BJ (cell line): ENCODE results near the gene TNFRSF6B. TPM values are rescaled to one million over a fixed set of nuclear protein-coding genes. Genes with fewer than 3 reads are reported as not detected.

Experiments
- CTCF ChIA-PET: fragments of 350-600 bp; formaldehyde crosslinking; extraction: SDS; loops from one replicate; lab custom pipeline; 2021; ENCODE audit warnings: antibody characterized with exemption, inconsistent platforms; lab: Yijun Ruan, JAX
- POLR2A ChIA-PET: fragments of 300-600 bp; sonication (Branson Sonifier 250); formaldehyde crosslinking; extraction: SDS; loops from one replicate; lab custom pipeline; 2021; ENCODE audit warnings: antibody characterized with exemption; lab: Charles Lee
- DNase-seq: peaks from one replicate; pipeline ENCODE4 v3.0.0-alpha.2; 2011; ENCODE audit warnings: low read depth
- H3K27me3 ChIP-seq: 2 replicates; pipeline ENCODE4 v1.6.0; 2011; ENCODE audit warnings: low read length; ENCODE audit not compliant: control insufficient read depth, insufficient read depth
- H3K36me3 ChIP-seq: 2 replicates; pipeline ENCODE4 v1.5.1; 2011; ENCODE audit warnings: low read length; ENCODE audit not compliant: control insufficient read depth, insufficient read depth
- H3K4me3 ChIP-seq: 2 replicates; pipeline ENCODE4 v1.5.1; 2011; ENCODE audit warnings: low read depth, mild to moderate bottlenecking, control low read depth, low read length
- CTCF ChIP-seq: IDR thresholded peaks from 2 replicates; pipeline ENCODE4 v1.5.1; 2011; ENCODE audit warnings: low read depth, mild to moderate bottlenecking, control low read depth, inconsistent platforms, low read length, moderate library complexity; ENCODE audit not compliant: insufficient read depth
- polyA plus RNA-seq: library from polyadenylated mRNA; depleted of rRNA; stranded (reverse); fragments of >200 nt; gene quantifications from 2 replicates; pipeline ENCODE4 v1.2.3, GENCODE V29; 2011

The TNFRSF6B gene
- polyA plus RNA-seq, 1 experiment = 3.2 TPM

DNA sequence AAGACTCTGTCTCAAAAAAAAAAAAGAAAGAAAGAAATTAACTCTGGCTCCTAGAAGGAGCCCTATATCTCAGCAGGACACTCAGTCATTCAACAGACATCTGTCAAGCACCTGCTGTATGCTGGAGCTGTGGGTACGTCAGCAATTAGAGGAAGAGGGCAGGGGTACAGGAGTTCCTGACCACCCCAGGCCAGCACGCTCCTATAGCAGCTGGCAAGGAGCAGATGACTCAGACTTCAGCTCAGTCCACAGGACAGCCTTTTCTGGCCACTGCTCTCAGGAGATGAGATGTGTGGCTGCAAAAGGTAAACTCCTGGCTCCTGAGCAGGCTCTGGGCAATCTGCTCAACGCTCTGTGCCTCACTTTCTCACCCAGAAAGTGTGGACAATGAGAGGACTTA is 40.0 kb upstream of the TNFRSF6B start:
- TF ChIP-seq CTCF = no peak
- H3K4me3 ChIP-seq = no peak overlapping the region
- H3K27me3 ChIP-seq = peaks cover 5% of the 10 kb centered on the region; the same call in 1 of the 2 replicates
- no peak for DNase-seq
- ChIA-PET POLR2A (no interaction called here), CTCF (no interaction called here)
- H3K36me3 ChIP-seq = 0 out of 2 replicates have a peak, but pooled peaks cover 6% of the 10 kb centered on the region

DNA sequence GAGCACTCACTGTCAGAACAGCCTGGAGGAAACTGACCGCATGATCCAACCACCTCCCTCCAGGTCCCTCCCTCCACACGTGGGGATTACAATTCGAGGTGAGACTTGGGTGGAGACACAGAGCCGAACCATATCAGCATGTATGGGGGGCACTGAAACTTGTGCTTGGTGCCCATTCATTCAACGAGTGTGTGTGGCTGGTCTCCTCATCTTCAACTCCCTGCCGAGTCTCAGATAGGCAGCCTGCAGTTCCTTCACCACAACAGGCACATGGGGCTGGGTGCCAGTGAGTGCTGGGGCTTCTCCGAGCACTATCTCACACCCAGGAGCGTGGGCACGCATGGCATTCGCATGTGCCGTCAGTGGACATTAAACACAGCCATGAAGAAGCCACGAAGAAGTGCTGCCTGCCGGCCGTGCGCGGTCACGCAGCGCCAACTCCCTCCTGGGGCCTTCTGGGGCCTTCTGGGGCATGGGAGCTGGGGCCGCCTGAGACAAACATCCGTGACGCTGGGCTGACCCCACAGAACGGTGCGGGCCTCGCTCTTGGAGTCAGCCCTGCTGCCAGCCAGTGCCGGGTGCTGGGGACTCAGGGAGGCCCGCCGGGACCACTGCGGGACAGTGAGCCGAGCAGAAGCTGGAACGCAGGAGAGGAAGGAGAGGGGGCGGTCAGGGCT is 39.1 kb upstream of the TNFRSF6B start:
- Histone ChIP-seq H3K4me3 (peak overlapping the region; percentile 85), H3K27me3 (no peaks in the 10 kb centered on the region), H3K36me3 (peaks cover 13% of the 10 kb centered on the region)
- DNase-seq = no peak
- ChIA-PET POLR2A (no interaction called here), CTCF (interaction anchor here (1.0 to 1.5 kb wide), 3 partner anchors 9 to 119 kb away, joined by 3 to 6 read pairs (median 5); partner anchors contain the start of gene PTK6)
- no peak for TF ChIP-seq CTCF

DNA sequence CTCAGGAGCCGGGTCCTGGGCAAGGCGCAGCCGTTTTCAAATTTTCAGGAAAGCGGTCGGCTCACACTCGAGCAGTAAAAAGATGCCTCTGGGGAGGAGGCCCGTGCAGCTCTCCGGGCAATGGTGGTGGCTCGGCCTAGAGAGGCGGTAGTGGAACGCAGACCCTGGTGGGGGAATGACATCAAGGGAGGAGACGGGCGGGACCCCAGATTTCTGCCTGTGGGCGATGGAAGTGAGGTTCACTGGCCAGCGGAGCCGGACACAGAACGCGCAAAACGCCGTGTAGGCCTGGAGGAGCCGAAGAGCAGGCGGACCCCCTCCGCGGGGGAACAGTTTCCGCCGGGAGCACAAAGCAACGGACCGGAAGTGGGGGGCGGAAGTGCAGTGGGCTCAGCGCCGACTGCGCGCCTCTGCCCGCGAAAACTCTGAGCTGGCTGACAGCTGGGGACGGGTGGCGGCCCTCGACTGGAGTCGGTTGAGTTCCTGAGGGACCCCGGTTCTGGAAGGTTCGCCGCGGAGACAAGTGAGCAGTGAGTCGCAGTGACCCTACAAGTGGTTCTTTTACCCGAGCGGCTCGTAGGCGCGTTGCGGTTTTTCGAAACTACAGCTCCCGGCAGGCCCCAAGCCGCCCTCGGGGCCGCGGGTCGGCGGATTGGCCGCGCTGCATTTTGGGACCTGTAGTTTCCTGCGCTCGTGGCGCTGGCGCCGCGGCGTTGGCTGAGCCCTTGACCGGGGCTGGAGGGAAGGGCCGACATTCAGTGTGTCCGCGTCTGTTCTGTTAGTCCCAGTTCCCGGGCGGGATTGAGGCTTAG is 38.3 kb upstream of the TNFRSF6B start, which contains the start of gene RTEL1:
Gene RTEL1 (plus strand): TSS at position 376 of the 812 bp plus-strand sequence. CDS start 1,091 bp downstream, outside the sequence.
- ChIA-PET CTCF (interaction anchor here (0.8 to 1.5 kb wide), 4 partner anchors 10 to 120 kb away, joined by 3 to 6 read pairs (median 4); partner anchors contain the start of gene PTK6), POLR2A (interaction anchor here (0.6 to 0.8 kb wide), 3 partner anchors 17 to 313 kb away, joined by 3 to 10 read pairs (median 3); no protein-coding TSS in a partner anchor)
- peaks cover 21% of the 10 kb centered on the region for H3K36me3 ChIP-seq
- no peaks in the 10 kb centered on the region for H3K27me3 ChIP-seq
- peak within 1 kb of the TSS; percentile 85 for H3K4me3 ChIP-seq
- DNase-seq = peak; percentile 31
- TF ChIP-seq CTCF = no peak

DNA sequence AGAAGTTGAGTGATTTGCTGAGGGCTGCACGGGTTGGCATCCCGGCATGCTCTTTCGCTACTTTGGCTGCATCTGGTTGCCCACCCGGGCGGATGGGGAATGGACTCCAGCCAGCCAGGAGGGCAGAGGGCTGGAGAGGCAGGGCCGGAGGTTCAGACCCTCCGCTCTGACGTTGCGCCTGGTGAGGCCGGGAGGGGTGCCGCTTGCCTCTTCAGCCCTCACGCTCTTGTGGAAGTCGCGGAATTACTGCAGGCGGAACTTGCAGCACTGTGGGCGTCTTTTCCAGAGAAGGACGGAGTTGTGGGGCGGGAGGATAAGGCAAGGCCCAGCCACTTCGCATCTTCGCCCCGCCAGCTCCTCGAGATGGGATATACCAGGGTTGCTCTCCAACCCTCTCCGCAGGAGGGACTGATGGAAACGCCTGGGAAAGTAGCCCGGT is 37.7 kb upstream of the TNFRSF6B start:
- DNase-seq = no peak
- no peaks in the 10 kb centered on the region for H3K27me3 ChIP-seq
- peaks cover 26% of the 10 kb centered on the region for H3K36me3 ChIP-seq
- ChIA-PET CTCF (interaction anchor here (0.8 to 1.5 kb wide), 3 partner anchors 16 to 121 kb away, joined by 3 to 6 read pairs (median 5); partner anchors contain the start of gene PTK6), POLR2A (interaction anchor here (0.6 to 0.8 kb wide), 3 partner anchors 17 to 313 kb away, joined by 3 to 10 read pairs (median 3); no protein-coding TSS in a partner anchor)
- TF ChIP-seq CTCF = no peak
- peak overlapping the region; percentile 85 for H3K4me3 ChIP-seq
